GM20431 (cell line): Measurements from ENCODE around the gene TMEM72.

ENCODE experiments used
- in situ Hi-C: fragments of 300-500 bp; cut with MseI, MboI; formaldehyde crosslinking; loops from one replicate; pipeline ENCODE4 v1.15.0; 2020; ENCODE audit warnings: low sequenced_read_pairs; ENCODE audit not compliant: unreplicated experiment

TMEM72 gene

GRCh38 chr10:44930904-44931620, 19.9 kb downstream of the TMEM72 start:
- in situ Hi-C loops: no loop called here

- in situ Hi-C loops: no loop called here
Measured at GRCh38 chr10:44931621-44932516, 20.7 kb downstream of the TMEM72 start.

GRCh38 chr10:44932517-44933450, 21.6 kb downstream of the TMEM72 start:
- in situ Hi-C loops: no loop called here

GRCh38 chr10:44933451-44934321, 22.5 kb downstream of the TMEM72 start:
- in situ Hi-C loops: no loop called here

GRCh38 chr10:44934416-44935200, 23.5 kb downstream of the TMEM72 start:
- in situ Hi-C loops: no loop called here

GRCh38 chr10:44935201-44935965, 24.2 kb downstream of the TMEM72 start:
- in situ Hi-C loops: no loop called here

- in situ Hi-C loops: no loop called here
Measured at GRCh38 chr10:44935966-44936295, 24.8 kb downstream of the TMEM72 start.

GRCh38 chr10:44936314-44936975, 25.3 kb downstream of the TMEM72 start:
- in situ Hi-C loops: no loop called here

GRCh38 chr10:44937196-44938005, 26.3 kb downstream of the TMEM72 start:
- in situ Hi-C loops: no loop called here

GRCh38 chr10:44938956-44939355, 27.8 kb downstream of the TMEM72 start:
- in situ Hi-C loops: no loop called here

GRCh38 chr10:44939691-44940401, 28.7 kb downstream of the TMEM72 start:
- in situ Hi-C loops: no loop called here

- in situ Hi-C loops: no loop called here
Measured at GRCh38 chr10:44944354-44944753, 33.2 kb downstream of the TMEM72 start.

- in situ Hi-C loops: no loop called here
Measured at GRCh38 chr10:44946205-44946604, 35.1 kb downstream of the TMEM72 start.

- in situ Hi-C loops: no loop called here
Measured at GRCh38 chr10:44947371-44948152, 36.4 kb downstream of the TMEM72 start.

- in situ Hi-C loops: no loop called here
Measured at GRCh38 chr10:44948642-44949041, 37.5 kb downstream of the TMEM72 start.
